Upper lobe of right lung (tissue), 1 donor: ENCODE results near the gene RPS6KA2. TPM values are rescaled to one million over a fixed set of nuclear protein-coding genes. Genes with fewer than 3 reads are reported as not detected.

Experiments
- ATAC-seq: fragments of 200-7000 bp; cut with Tn5 transposase; one replicate; pipeline ENCODE4 v1.9.1; 2020; ENCODE audit warnings: mild to moderate bottlenecking, moderate library complexity
- DNase-seq: peaks from one replicate; pipeline ENCODE4 v3.0.0-alpha.2; 2020
- H3K27ac ChIP-seq: fragments of 200-600 bp; one replicate; pipeline ENCODE4 v1.8.0; 2022
- H3K27me3 ChIP-seq: fragments of 200-600 bp; one replicate; pipeline ENCODE4 v1.8.0; 2022; ENCODE audit warnings: mild to moderate bottlenecking
- H3K36me3 ChIP-seq: fragments of 200-600 bp; one replicate; pipeline ENCODE4 v1.8.0; 2022
- H3K4me1 ChIP-seq: fragments of 200-600 bp; one replicate; pipeline ENCODE4 v1.8.0; 2022
- H3K4me3 ChIP-seq: fragments of 200-600 bp; one replicate; pipeline ENCODE4 v1.8.0; 2022; ENCODE audit warnings: mild to moderate bottlenecking
- H3K9me3 ChIP-seq: fragments of 200-600 bp; one replicate; pipeline ENCODE4 v1.8.0; 2022
- intact Hi-C: fragments of 100-400 bp; cut with DNase I; formaldehyde crosslinking; loops from one replicate; pipeline ENCODE4 v1.11.0; 2022
- total RNA-seq: library from RNA; stranded (reverse); fragmentation: NEBNext Ultra II Directional; extraction: Animal tissue kit (Norgen Biotek cat#: 25700); gene quantifications from one replicate; pipeline ENCODE4 v1.2.1, GENCODE V29; 2021
- TF ChIP-seq, protein P1 (sequence below): fragments of 200-600 bp; IDR thresholded peaks from one replicate; pipeline ENCODE4 v1.8.0; 2022; ENCODE audit warnings: antibody characterized with exemption
- donor health status: DM: no; HTN: yes; CAD: no; lungs with severe emphysema.

RPS6KA2 gene
- total RNA-seq, 1 donor from 2014 or later, result 136 TPM

DNA sequence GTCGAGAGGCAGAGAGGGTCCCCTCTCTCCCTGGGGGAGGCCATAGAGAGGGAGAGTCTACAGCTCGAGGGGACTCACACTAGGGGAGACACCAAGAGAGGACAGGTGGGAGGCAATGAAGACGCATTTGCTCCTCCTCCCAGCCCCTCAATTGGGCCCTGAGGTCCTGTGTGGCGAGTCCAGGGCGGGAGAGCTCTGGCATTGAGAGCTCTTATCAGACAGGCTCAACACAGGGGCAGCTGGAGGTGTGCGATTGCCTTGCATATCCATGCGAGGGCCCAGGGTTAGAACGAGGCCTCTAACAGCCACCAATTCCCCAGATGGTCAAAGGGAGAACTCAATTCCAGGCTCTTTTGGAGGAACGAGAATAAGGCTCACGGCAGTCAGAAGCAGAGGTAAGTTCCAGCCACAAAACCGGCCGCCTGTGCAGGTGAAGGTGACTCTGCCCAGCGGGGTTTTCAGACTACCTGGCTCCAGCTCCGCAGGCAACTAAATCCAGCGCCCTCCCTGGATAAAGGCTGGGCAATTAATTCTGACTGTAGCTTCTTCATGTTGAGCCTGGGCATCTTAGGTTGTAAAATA is 150.3 kb downstream of the RPS6KA2 start:
- Histone ChIP-seq H3K4me1 (no peaks in the 10 kb centered on the region), H3K36me3 (peaks cover 31% of the 10 kb centered on the region), H3K4me3 (no peak overlapping the region), H3K27me3 (no peaks in the 10 kb centered on the region), H3K9me3 (no peaks in the 10 kb centered on the region), H3K27ac (no peak overlapping the region)
- DNase-seq, result no peak
- intact Hi-C loops, result no loop called here
- TF ChIP-seq, protein P1, sequence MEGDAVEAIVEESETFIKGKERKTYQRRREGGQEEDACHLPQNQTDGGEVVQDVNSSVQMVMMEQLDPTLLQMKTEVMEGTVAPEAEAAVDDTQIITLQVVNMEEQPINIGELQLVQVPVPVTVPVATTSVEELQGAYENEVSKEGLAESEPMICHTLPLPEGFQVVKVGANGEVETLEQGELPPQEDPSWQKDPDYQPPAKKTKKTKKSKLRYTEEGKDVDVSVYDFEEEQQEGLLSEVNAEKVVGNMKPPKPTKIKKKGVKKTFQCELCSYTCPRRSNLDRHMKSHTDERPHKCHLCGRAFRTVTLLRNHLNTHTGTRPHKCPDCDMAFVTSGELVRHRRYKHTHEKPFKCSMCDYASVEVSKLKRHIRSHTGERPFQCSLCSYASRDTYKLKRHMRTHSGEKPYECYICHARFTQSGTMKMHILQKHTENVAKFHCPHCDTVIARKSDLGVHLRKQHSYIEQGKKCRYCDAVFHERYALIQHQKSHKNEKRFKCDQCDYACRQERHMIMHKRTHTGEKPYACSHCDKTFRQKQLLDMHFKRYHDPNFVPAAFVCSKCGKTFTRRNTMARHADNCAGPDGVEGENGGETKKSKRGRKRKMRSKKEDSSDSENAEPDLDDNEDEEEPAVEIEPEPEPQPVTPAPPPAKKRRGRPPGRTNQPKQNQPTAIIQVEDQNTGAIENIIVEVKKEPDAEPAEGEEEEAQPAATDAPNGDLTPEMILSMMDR, result no peak
- ATAC-seq, result no peak

DNA sequence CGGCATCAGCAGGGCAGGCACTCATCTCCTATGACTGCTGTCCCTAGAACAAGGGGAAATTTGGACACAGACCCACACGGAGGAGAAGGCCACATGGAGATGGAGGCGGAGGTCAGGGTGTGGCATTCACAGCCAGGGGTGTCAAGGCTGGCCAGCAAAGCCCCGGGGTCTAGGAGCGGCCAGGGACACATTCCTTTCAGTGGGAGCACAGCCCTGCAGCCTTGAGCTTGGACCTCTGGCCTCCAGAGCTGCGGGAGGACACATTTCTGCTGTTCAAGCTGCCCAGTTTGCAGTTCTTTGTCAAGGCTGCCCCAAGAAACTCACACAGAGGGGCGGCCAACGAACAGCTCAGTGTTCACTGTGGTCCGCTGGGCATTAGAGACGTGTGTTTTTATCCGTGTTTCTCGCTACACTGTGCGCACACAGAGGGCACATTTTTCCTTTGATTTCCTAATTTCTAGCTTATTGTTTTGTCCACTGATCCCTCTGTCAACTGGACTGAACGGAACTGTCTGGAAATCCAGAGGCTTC is 150.9 kb downstream of the RPS6KA2 start:
- H3K9me3 ChIP-seq, result no peaks in the 10 kb centered on the region
- TF ChIP-seq, protein P1, result no peak
- no peak overlapping the region for H3K27ac ChIP-seq
- no peaks in the 10 kb centered on the region for H3K27me3 ChIP-seq
- no peaks in the 10 kb centered on the region for H3K4me1 ChIP-seq
- no peak for DNase-seq
- peaks cover 26% of the 10 kb centered on the region for H3K36me3 ChIP-seq
- ATAC-seq, result no peak
- no peak overlapping the region for H3K4me3 ChIP-seq
- intact Hi-C loops, result no loop called here

DNA sequence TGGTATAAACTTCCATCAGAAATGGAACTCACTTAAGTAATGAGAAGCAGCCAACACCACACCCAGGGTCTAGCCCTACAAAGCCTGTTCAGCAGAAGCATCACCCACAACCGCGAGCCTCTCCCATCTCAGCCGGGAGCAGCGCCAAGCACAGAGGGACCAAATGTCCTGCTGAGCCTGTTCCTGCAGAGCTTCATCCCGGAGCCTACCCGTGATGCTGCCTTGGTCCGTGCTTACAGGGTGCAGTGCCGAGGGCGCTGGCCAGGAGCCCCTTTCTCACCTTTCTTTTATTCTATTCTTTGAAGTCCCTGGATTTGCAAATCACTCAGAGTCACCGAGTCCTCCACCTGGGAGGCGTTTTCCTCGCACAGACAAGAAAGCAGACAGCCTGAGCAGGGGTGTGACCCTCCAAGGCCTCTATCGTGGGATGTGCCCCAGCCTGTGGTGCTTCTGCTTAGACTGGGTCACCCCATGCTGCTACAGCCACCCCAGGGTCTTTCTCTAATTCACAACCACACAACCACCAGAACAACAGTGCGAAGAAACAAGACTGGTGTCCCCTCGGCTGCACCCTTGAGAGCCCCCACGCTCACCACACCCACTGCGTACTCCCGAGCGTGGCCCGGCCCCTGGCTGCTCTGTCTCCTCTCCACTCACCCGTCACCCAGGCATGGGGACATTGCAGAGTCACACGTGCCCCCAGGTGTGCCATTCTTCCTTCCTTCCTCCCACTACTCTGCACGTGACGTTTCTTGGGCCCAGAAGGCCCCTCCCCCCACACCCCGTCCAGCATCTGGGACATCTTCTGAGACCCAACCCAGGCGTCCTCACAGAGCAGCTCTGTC is 152.1 kb downstream of the RPS6KA2 start:
- H3K36me3 ChIP-seq, result peaks cover 28% of the 10 kb centered on the region

DNA sequence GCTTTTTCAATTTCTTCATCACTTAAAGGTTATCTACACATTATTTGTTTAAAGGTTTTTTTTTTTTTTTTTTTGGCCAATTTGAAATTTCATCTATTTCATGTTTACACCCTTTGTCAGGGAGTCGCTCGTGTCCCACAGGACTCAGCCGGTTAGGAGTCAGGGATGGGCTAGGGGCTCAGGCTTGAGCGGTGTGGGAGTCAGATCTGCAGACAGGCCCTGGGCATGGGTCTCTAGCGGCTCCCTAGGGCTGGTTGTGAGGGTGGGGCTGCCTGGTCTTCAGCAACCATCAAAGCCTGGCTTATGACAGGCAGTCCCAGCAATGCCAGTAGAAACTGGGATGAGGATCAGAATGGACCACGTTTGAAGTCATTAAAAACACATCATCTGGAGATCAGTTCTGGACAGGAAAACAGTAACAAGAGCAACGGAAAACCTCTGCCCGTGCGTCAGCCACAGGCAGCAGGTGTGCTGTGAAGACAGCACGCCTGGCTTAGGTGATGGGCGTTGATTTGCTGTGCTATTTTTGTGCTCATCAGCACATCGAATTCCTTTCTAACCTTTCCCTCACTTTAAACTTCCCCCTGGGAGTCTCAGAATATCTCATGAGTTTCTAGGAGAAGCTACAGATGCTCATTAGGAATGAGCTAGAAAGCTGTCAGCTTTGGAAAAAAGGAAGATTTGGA is 153.0 kb downstream of the RPS6KA2 start:
- Histone ChIP-seq H3K9me3 (no peaks in the 10 kb centered on the region), H3K27ac (peak overlapping the region; percentile 78), H3K27me3 (no peaks in the 10 kb centered on the region), H3K36me3 (peaks cover 28% of the 10 kb centered on the region), H3K4me1 (no peaks in the 10 kb centered on the region), H3K4me3 (no peak overlapping the region)
- DNase-seq, result no peak
- intact Hi-C loops, result no loop called here
- no peak for ATAC-seq
- TF ChIP-seq, protein P1, result no peak

More for the DNA sequence above, 152.1 kb downstream of the RPS6KA2 start:
- no peak for ATAC-seq
- Histone ChIP-seq H3K4me1 (no peaks in the 10 kb centered on the region), H3K4me3 (no peak overlapping the region), H3K27me3 (no peaks in the 10 kb centered on the region), H3K27ac (no peak overlapping the region), H3K9me3 (no peaks in the 10 kb centered on the region)
- intact Hi-C loops, result no loop called here
- DNase-seq, result no peak
- TF ChIP-seq, protein P1, result no peak

DNA sequence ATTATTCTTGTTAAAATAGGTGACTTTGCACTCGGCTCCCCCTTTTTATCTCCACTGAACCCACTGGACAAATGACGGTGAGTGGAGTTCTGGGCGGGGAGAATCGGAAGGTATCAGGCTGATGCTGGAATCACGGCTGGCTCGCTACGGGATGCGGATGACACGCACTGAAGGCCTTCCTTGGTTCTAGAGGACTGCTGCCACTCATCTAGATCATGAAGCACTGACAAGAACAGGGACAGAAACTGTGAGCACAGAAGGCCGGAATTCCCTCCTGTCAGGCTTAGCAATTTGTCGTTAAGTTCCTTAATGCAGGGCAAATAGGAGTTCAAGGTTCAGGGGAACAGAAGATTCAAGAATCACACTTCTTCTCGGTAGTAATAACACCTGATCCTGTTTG is 154.4 kb downstream of the RPS6KA2 start:
- DNase-seq, result no peak

More for the DNA sequence above, 154.4 kb downstream of the RPS6KA2 start:
- no peak for ATAC-seq
- intact Hi-C loops, result no loop called here
- Histone ChIP-seq H3K27me3 (no peaks in the 10 kb centered on the region), H3K36me3 (peaks cover 32% of the 10 kb centered on the region), H3K4me1 (no peaks in the 10 kb centered on the region), H3K4me3 (no peak overlapping the region), H3K27ac (peak overlapping the region; percentile 78), H3K9me3 (no peaks in the 10 kb centered on the region)
- TF ChIP-seq, protein P1, result no peak
